Heart right ventricle (tissue), 12 donors: ENCODE results near the gene ST6GALNAC4. TPM values are rescaled to one million over a fixed set of nuclear protein-coding genes. Genes with fewer than 3 reads are reported as not detected.

Experiments
- microRNA-seq, 2 donors: library from miRNA; unstranded; fragments of <30 nt; microRNA quantifications; one replicate each; pipeline ENCODE4 v1.2.0, GENCODE V29; 2021
- polyA plus RNA-seq, 2 donors: library from polyadenylated mRNA; stranded (reverse); fragments of 200-250 nt; gene quantifications; one replicate each; pipeline ENCODE4 v1.2.3, GENCODE V29; 2013
- total RNA-seq, 10 donors: library from RNA; stranded (reverse); fragmentation: NEBNext Ultra II Directional in 3 of 10; extraction: Animal tissue kit (Norgen Biotek cat#: 25700) in 3 of 10; gene quantifications; one replicate each; pipeline versions ENCODE4 v1.2.1 to v1.2.4, GENCODE V29; 2021 to 2023
- donor health status: ischemic (EF 13 %, LVEDD 7.1; RV severe dilation, severe dysfunction).
- donor health status: healthy with polysubstance abuse.
- donor health status: DM: no; HTN: yes; CAD: no.
- donor health status: DM: no; HTN: no; CAD: no.
- donor health status: ischemic (EF 25% LVEDD 6.9; RV normal size, moderate dysfunction).
- donor health status: ischemic (EF 25% LVEDD 5.7; RV mildly dilated, moderate dysfunction).
- donor health status: healthy.
- donor health status: nonischemic (EF 11% LVEDD 7.7; RV severe dilation, severe dysfunction).
- donor health status: DM: yes; HTN: yes; CAD: no.
- donor health status: PGD.
- donor health status: ischemic (EF 29% LVEDD 5.4; RV normal size, mild dysfunction).
- donor health status: nonischemic (EF 23%, LVEDD 6.1; RV moderate dilation, normal function).

Gene ST6GALNAC4
- total and polyA plus RNA-seq, 12 donors: 10.8 to 52.9 (median 33.9) TPM

Small RNA genes within 50 kb of the gene (microRNA-seq; reads per million reads assigned to microRNA genes)
- 0 to 0.60 reads per million in 2 donors for gene MIR4672

Other genes with a start within 250 kb of the ST6GALNAC4 start
- under 1 TPM in 2 of 10 donors, not detected in 8; 0.10 to 0.13 TPM for gene CFAP157, start 210.1 kb downstream of the ST6GALNAC4 start, total RNA-seq
- under 1 TPM; 0.15 to 0.19 TPM for gene CFAP157, start 210.1 kb downstream of the ST6GALNAC4 start, polyA plus RNA-seq
- gene PTRH1, start 201.4 kb downstream of the ST6GALNAC4 start, total RNA-seq: 10 to 100 TPM in 8 of 10 donors, 1 to 10 TPM in 2; 8.1 to 14.1 (median 11.5) TPM
- gene PTRH1, start 201.4 kb downstream of the ST6GALNAC4 start, polyA plus RNA-seq: 10 to 100 TPM; 10.8 to 47.0 TPM
- gene TTC16, start 201.0 kb downstream of the ST6GALNAC4 start, total RNA-seq: under 1 TPM in 9 of 10 donors, not detected in 1; 0.04 to 0.61 (median 0.32) TPM
- 1 to 10 TPM in 1 of 2 donors, under 1 TPM in 1; 0.04 to 1.4 TPM for gene TTC16, start 201.0 kb downstream of the ST6GALNAC4 start, polyA plus RNA-seq
- 1 to 10 TPM; 1.5 to 6.3 (median 2.2) TPM for gene TOR2A, start 181.7 kb downstream of the ST6GALNAC4 start, total RNA-seq
- gene TOR2A, start 181.7 kb downstream of the ST6GALNAC4 start, polyA plus RNA-seq: 1 to 10 TPM; 6.9 to 7.6 TPM
- gene SH2D3C, start 138.4 kb downstream of the ST6GALNAC4 start, total RNA-seq: 10 to 100 TPM; 10.9 to 26.0 (median 17.7) TPM
- gene SH2D3C, start 138.4 kb downstream of the ST6GALNAC4 start, polyA plus RNA-seq: 10 to 100 TPM; 30.1 to 36.7 TPM
- 10 to 100 TPM; 30.9 to 59.0 (median 44.1) TPM for gene CDK9, start 131.0 kb downstream of the ST6GALNAC4 start, total RNA-seq
- 10 to 100 TPM; 32.5 to 47.7 TPM for gene CDK9, start 131.0 kb downstream of the ST6GALNAC4 start, polyA plus RNA-seq
- 10 to 100 TPM; 40.2 to 58.5 (median 46.5) TPM for gene FPGS, start 114.2 kb downstream of the ST6GALNAC4 start, total RNA-seq
- gene FPGS, start 114.2 kb downstream of the ST6GALNAC4 start, polyA plus RNA-seq: 10 to 100 TPM; 40.7 to 45.5 TPM
- 100 to 1,000 TPM in 8 of 10 donors, 10 to 100 TPM in 2; 76.8 to 263 (median 137) TPM for gene ENG, start 62.4 kb downstream of the ST6GALNAC4 start, total RNA-seq
- gene ENG, start 62.4 kb downstream of the ST6GALNAC4 start, polyA plus RNA-seq: 100 to 1,000 TPM; 199 to 310 TPM
- gene AK1, start 39.4 kb downstream of the ST6GALNAC4 start, total RNA-seq: 100 to 1,000 TPM; 553 to 918 (median 731) TPM
- 1,000 to 10,000 TPM in 1 of 2 donors, 100 to 1,000 TPM in 1; 500 to 1,050 TPM for gene AK1, start 39.4 kb downstream of the ST6GALNAC4 start, polyA plus RNA-seq
- 10 to 100 TPM; 32.8 to 52.0 (median 44.7) TPM for gene ST6GALNAC6, start 17.4 kb downstream of the ST6GALNAC4 start, total RNA-seq
- 10 to 100 TPM; 33.0 to 40.5 TPM for gene ST6GALNAC6, start 17.4 kb downstream of the ST6GALNAC4 start, polyA plus RNA-seq
- gene PIP5KL1, start 13.7 kb upstream of the ST6GALNAC4 start, total RNA-seq: under 1 TPM in 7 of 10 donors, not detected in 3; 0.25 to 0.59 (median 0.47) TPM
- gene PIP5KL1, start 13.7 kb upstream of the ST6GALNAC4 start, polyA plus RNA-seq: under 1 TPM in 1 of 2 donors, not detected in 1; 0.28 TPM
- 10 to 100 TPM in 8 of 10 donors, 1 to 10 TPM in 2; 7.2 to 15.4 (median 12.3) TPM for gene DPM2, start 20.8 kb upstream of the ST6GALNAC4 start, total RNA-seq
- 10 to 100 TPM; 16.7 to 31.1 TPM for gene DPM2, start 20.8 kb upstream of the ST6GALNAC4 start, polyA plus RNA-seq
- gene EEIG1, start 63.9 kb upstream of the ST6GALNAC4 start, total RNA-seq: 10 to 100 TPM; 11.1 to 33.5 (median 25.1) TPM
- 10 to 100 TPM in 1 of 2 donors, 1 to 10 TPM in 1; 6.7 to 13.0 TPM for gene EEIG1, start 63.9 kb upstream of the ST6GALNAC4 start, polyA plus RNA-seq
- 1 to 10 TPM; 3.2 to 7.0 (median 5.5) TPM for gene NAIF1, start 150.3 kb upstream of the ST6GALNAC4 start, total RNA-seq
- gene NAIF1, start 150.3 kb upstream of the ST6GALNAC4 start, polyA plus RNA-seq: 1 to 10 TPM; 4.4 to 7.2 TPM
- gene SLC25A25, start 151.2 kb upstream of the ST6GALNAC4 start, total RNA-seq: 10 to 100 TPM in 3 of 10 donors, 1 to 10 TPM in 7; 3.6 to 20.7 (median 7.5) TPM
- gene SLC25A25, start 151.2 kb upstream of the ST6GALNAC4 start, polyA plus RNA-seq: 1 to 10 TPM; 2.3 to 4.8 TPM
- gene PTGES2, start 210.7 kb upstream of the ST6GALNAC4 start, total RNA-seq: 100 to 1,000 TPM; 117 to 166 (median 148) TPM
- gene PTGES2, start 210.7 kb upstream of the ST6GALNAC4 start, polyA plus RNA-seq: 100 to 1,000 TPM; 132 to 147 TPM
- gene LCN2, start 232.4 kb upstream of the ST6GALNAC4 start, total RNA-seq: 1 to 10 TPM in 1 of 10 donors, under 1 TPM in 4, not detected in 5; 0.34 to 2.7 (median 0.45) TPM
- gene LCN2, start 232.4 kb upstream of the ST6GALNAC4 start, polyA plus RNA-seq: 1 to 10 TPM in 1 of 2 donors, under 1 TPM in 1; 0.62 to 1.5 TPM
- 10 to 100 TPM; 29.5 to 58.2 (median 36.1) TPM for gene BBLN, start 243.2 kb upstream of the ST6GALNAC4 start, total RNA-seq
- gene BBLN, start 243.2 kb upstream of the ST6GALNAC4 start, polyA plus RNA-seq: 100 to 1,000 TPM in 1 of 2 donors, 10 to 100 TPM in 1; 70.2 to 159 TPM